GM12878 (cell line): ENCODE data around the gene KIF23. TPM values are rescaled to one million over a fixed set of nuclear protein-coding genes. Genes with fewer than 3 reads are reported as not detected.

Source experiments
- ATF7 ChIP-seq: fragments of 450-650 bp; IDR thresholded peaks from 2 replicates; pipeline ENCODE4 v1.6.1; 2016; ENCODE audit warnings: low read depth, mild to moderate bottlenecking
- BACH1 ChIP-seq: fragments of 450-650 bp; IDR thresholded peaks from 2 replicates; pipeline ENCODE4 v1.6.1; 2017; ENCODE audit warnings: mild to moderate bottlenecking, borderline replicate concordance
- BHLHE40 ChIP-seq, 2 experiments: fragments of 450-650 bp in 1 of 2; IDR thresholded peaks; 2 replicates each; pipeline ENCODE4 v1.6.1; 2011 to 2017; ENCODE audit warnings: low read depth in 2 of 2, borderline replicate concordance in 1 of 2, improper control_type of control experiment in 1 of 2, low read length in 1 of 2, mild to moderate bottlenecking in 1 of 2
- CEBPB ChIP-seq, 2 experiments: fragments of 150-350 bp in 1 of 2; IDR thresholded peaks; 2 replicates each; pipeline ENCODE4 v1.6.1; 2012 to 2014; ENCODE audit warnings: low read depth in 2 of 2, low read length in 2 of 2, borderline replicate concordance in 1 of 2, inconsistent platforms in 1 of 2
- E2F4 ChIP-seq: IDR thresholded peaks from 2 replicates; pipeline ENCODE4 v1.6.1; 2012; ENCODE audit warnings: low read depth, low read length, improper control_type of control experiment
- E2F8 ChIP-seq: fragments of 450-650 bp; IDR thresholded peaks from 2 replicates; pipeline ENCODE4 v1.6.1; 2018; ENCODE audit warnings: mild to moderate bottlenecking, low read depth, moderate library complexity; ENCODE audit not compliant: partially characterized antibody
- EED ChIP-seq: sonication (generic); IDR thresholded peaks from 2 replicates; pipeline ENCODE4 v1.6.1; 2016; ENCODE audit warnings: antibody characterized with exemption, low read depth
- FOXK2 ChIP-seq: fragments of 450-650 bp; IDR thresholded peaks from 2 replicates; pipeline ENCODE4 v1.6.1; 2017; ENCODE audit warnings: mild to moderate bottlenecking, moderate library complexity
- GABPA ChIP-seq: IDR thresholded peaks from 2 replicates; pipeline ENCODE4 v1.6.1; 2014; ENCODE audit warnings: antibody characterized with exemption, low read depth, mild to moderate bottlenecking, inconsistent platforms
- IKZF1 ChIP-seq: fragments of 450-650 bp; conservative IDR thresholded peaks from 2 replicates; pipeline ENCODE4 v1.6.1; 2017; ENCODE audit warnings: antibody characterized with exemption, mild to moderate bottlenecking
- NR2F1 ChIP-seq: fragments of 450-650 bp; conservative IDR thresholded peaks from 2 replicates; pipeline ENCODE4 v1.6.1; 2017; ENCODE audit warnings: mild to moderate bottlenecking
- PAX5 ChIP-seq: IDR thresholded peaks from 2 replicates; pipeline ENCODE4 v1.6.1; 2011; ENCODE audit warnings: low read depth, low read length, borderline replicate concordance
- RB1 ChIP-seq: fragments of 450-650 bp; formaldehyde crosslinking; IDR thresholded peaks from 2 replicates; pipeline ENCODE4 v1.6.1; 2017; ENCODE audit warnings: mild to moderate bottlenecking, borderline replicate concordance
- RFX5 ChIP-seq: IDR thresholded peaks from 2 replicates; pipeline ENCODE4 v1.6.1; 2011; ENCODE audit warnings: low read depth, low read length, improper control_type of control experiment
- SIN3A ChIP-seq: IDR thresholded peaks from 2 replicates; pipeline ENCODE4 v1.6.1; 2012; ENCODE audit warnings: low read depth, low read length, improper control_type of control experiment
- SIX5 ChIP-seq: IDR thresholded peaks from 2 replicates; pipeline ENCODE4 v1.6.1; 2011; ENCODE audit warnings: mild to moderate bottlenecking, low read depth, low read length, moderate library complexity; ENCODE audit not compliant: severe bottlenecking
- SPI1 ChIP-seq: IDR thresholded peaks from 2 replicates; pipeline ENCODE4 v1.6.1; 2011; ENCODE audit warnings: low read depth, mild to moderate bottlenecking, low read length, moderate library complexity, borderline replicate concordance; ENCODE audit not compliant: insufficient read depth
- TAF1 ChIP-seq: IDR thresholded peaks from 2 replicates; pipeline ENCODE4 v1.6.1; 2011; ENCODE audit warnings: mild to moderate bottlenecking, low read depth, low read length, borderline replicate concordance
- USF2 ChIP-seq: IDR thresholded peaks from 2 replicates; pipeline ENCODE4 v1.6.1; 2011; ENCODE audit warnings: low read depth, low read length, improper control_type of control experiment, borderline replicate concordance
- ZBED1 ChIP-seq: IDR thresholded peaks from 2 replicates; pipeline ENCODE4 v1.6.1; 2016; ENCODE audit warnings: borderline replicate concordance
- polyA plus RNA-seq, 11 experiments: library from polyadenylated mRNA; depleted of rRNA in 4 of 11; unstranded in 6 of 11; stranded (reverse) in 5 of 11; fragments of >200 nt; fragmentation: Nextera tagmentation in 4 of 11; fragmentation: Illumina TruSeq in 1 of 11; extraction: Ambion mirVana in 4 of 11; extraction: Trizol in 1 of 11; gene quantifications; 1 replicate in 1 of 11; 2 replicates in 10 of 11; pipeline versions ENCODE4 v1.2.1 to v1.2.3, GENCODE V29; 2011 to 2016; ENCODE audit warnings: inconsistent platforms in 2 of 11, missing spikeins in 2 of 11, low read depth in 1 of 11
- total RNA-seq, 4 experiments: library from RNA; depleted of rRNA in 3 of 4; stranded (reverse); fragments of >200 nt in 3 of 4; fragmentation: Illumina TruSeq in 1 of 4; extraction: Trizol in 1 of 4; gene quantifications; 2 replicates each; pipeline versions ENCODE4 v1.2.1 to v1.2.3, GENCODE V29; 2013 to 2021
- TF ChIP-seq, protein P1 (sequence below): IDR thresholded peaks from 2 replicates; pipeline ENCODE4 v1.6.1; 2011; ENCODE audit warnings: mild to moderate bottlenecking, low read depth, low read length, moderate library complexity; ENCODE audit not compliant: insufficient replicate concordance

Gene KIF23
- total and polyA plus RNA-seq, 10 of the 15 experiments (the other 5 are each of a cell fraction or from before 2014, with no cell fraction given) = 28.0 to 62.5 (median 46.6) TPM

GRCh38 chr15:69413822-69414700 is at the start of gene KIF23 (continued):
- TF ChIP-seq, protein P1, sequence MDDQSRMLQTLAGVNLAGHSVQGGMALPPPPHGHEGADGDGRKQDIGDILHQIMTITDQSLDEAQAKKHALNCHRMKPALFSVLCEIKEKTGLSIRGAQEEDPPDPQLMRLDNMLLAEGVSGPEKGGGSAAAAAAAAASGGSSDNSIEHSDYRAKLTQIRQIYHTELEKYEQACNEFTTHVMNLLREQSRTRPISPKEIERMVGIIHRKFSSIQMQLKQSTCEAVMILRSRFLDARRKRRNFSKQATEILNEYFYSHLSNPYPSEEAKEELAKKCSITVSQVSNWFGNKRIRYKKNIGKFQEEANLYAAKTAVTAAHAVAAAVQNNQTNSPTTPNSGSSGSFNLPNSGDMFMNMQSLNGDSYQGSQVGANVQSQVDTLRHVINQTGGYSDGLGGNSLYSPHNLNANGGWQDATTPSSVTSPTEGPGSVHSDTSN = no peak
- TF ChIP-seq ATF7 (peak; percentile 59), FOXK2 (no peak), E2F4 (peak; percentile 99), RB1 (no peak), PAX5 (no peak), CEBPB (IDR thresholded peaks at IDR 0.05; ENCODE audit: borderline replicate concordance in 1 of 2, low read depth in 2 of 2, low read length in 2 of 2) (no peak), GABPA (peak; percentile 88), TAF1 (no peak), BHLHE40 (IDR thresholded peaks at IDR 0.05; ENCODE audit: borderline replicate concordance in 1 of 2, low read depth in 2 of 2, low read length in 1 of 2) (peak; percentile 94), SIX5 (peak; percentile 14), SIN3A (peak; percentile 99), SPI1 (0 out of 2 replicates have a peak, but pooled peaks have one; percentile 10), BACH1 (no peak), EED (no peak), E2F8 (no peak), RFX5 (peak; percentile 63; the same call in 1 of the 2 replicates), ZBED1 (no peak), NR2F1 (no peak), USF2 (no peak; the same call in 1 of the 2 replicates), IKZF1 (peak; percentile 42; the same call in 1 of the 2 replicates)
